GM12878 (cell line): Measurements from ENCODE around the gene HOXB6. TPM values are rescaled to one million over a fixed set of nuclear protein-coding genes. Genes with fewer than 3 reads are reported as not detected.

Experiments used
- ASH2L ChIP-seq: fragments of 300-600, 200-600 bp; sonication (generic); IDR thresholded peaks from 2 replicates; pipeline ENCODE4 v1.6.1; 2017; ENCODE audit warnings: low read depth, mild to moderate bottlenecking, borderline replicate concordance
- BACH1 ChIP-seq: fragments of 450-650 bp; IDR thresholded peaks from 2 replicates; pipeline ENCODE4 v1.6.1; 2017; ENCODE audit warnings: mild to moderate bottlenecking, borderline replicate concordance
- BHLHE40 ChIP-seq, 2 experiments: fragments of 450-650 bp in 1 of 2; IDR thresholded peaks; 2 replicates each; pipeline ENCODE4 v1.6.1; 2011 to 2017; ENCODE audit warnings: low read depth in 2 of 2, borderline replicate concordance in 1 of 2, improper control_type of control experiment in 1 of 2, low read length in 1 of 2, mild to moderate bottlenecking in 1 of 2
- DPF2 ChIP-seq: fragments of 450-650 bp; IDR thresholded peaks from 2 replicates; pipeline ENCODE4 v1.6.1; 2017; ENCODE audit warnings: mild to moderate bottlenecking
- E4F1 ChIP-seq: fragments of 450-650 bp; IDR thresholded peaks from 2 replicates; pipeline ENCODE4 v1.6.1; 2018; ENCODE audit warnings: borderline replicate concordance, mild to moderate bottlenecking; ENCODE audit not compliant: partially characterized antibody
- EGR1 ChIP-seq, 2 experiments: IDR thresholded peaks; 1 replicate in 1 of 2; 2 replicates in 1 of 2; pipeline ENCODE4 v1.6.1; 2011 to 2012; ENCODE audit warnings: low read depth in 2 of 2, low read length in 2 of 2, borderline replicate concordance in 1 of 2, mild to moderate bottlenecking in 1 of 2, moderate library complexity in 1 of 2
- ESRRA ChIP-seq: IDR thresholded peaks from 2 replicates; pipeline ENCODE4 v1.6.1; 2012; ENCODE audit warnings: mild to moderate bottlenecking, low read length, improper control_type of control experiment
- ETV6 ChIP-seq, 2 experiments: fragments of 450-650 bp in 1 of 2; IDR thresholded peaks in 1 of 2; conservative IDR thresholded peaks in 1 of 2; 2 replicates each; pipeline ENCODE4 v1.6.1; 2014; ENCODE audit warnings: antibody characterized with exemption in 1 of 2, borderline replicate concordance in 1 of 2, low read depth in 1 of 2, mild to moderate bottlenecking in 1 of 2, moderate library complexity in 1 of 2
- GATAD2B ChIP-seq: fragments of 450-650 bp; conservative IDR thresholded peaks from 2 replicates; pipeline ENCODE4 v1.6.1; 2017; ENCODE audit warnings: low read depth, mild to moderate bottlenecking, moderate library complexity
- IKZF1 ChIP-seq: fragments of 450-650 bp; conservative IDR thresholded peaks from 2 replicates; pipeline ENCODE4 v1.6.1; 2017; ENCODE audit warnings: antibody characterized with exemption, mild to moderate bottlenecking
- MEF2A ChIP-seq: IDR thresholded peaks from 2 replicates; pipeline ENCODE4 v1.6.1; 2011; ENCODE audit warnings: low read depth, mild to moderate bottlenecking, low read length, moderate library complexity; ENCODE audit not compliant: insufficient read depth
- MTA3 ChIP-seq: IDR thresholded peaks from 2 replicates; pipeline ENCODE4 v1.6.1; 2012; ENCODE audit warnings: low read length, inconsistent platforms, borderline replicate concordance
- MYB ChIP-seq: fragments of 150-350 bp; IDR thresholded peaks from 2 replicates; pipeline ENCODE4 v1.6.1; 2014; ENCODE audit warnings: mild to moderate bottlenecking, low read depth, low read length, borderline replicate concordance
- NR2C1 ChIP-seq: fragments of 450-650 bp; IDR thresholded peaks from 2 replicates; pipeline ENCODE4 v1.6.1; 2017; ENCODE audit warnings: antibody characterized with exemption, mild to moderate bottlenecking, moderate library complexity
- PAX8 ChIP-seq: fragments of 450-650 bp; IDR thresholded peaks from 2 replicates; pipeline ENCODE4 v1.6.1; 2017; ENCODE audit warnings: mild to moderate bottlenecking, moderate library complexity
- POLR2AphosphoS5 ChIP-seq: IDR thresholded peaks from 2 replicates; pipeline ENCODE4 v1.6.1; 2011; ENCODE audit warnings: mild to moderate bottlenecking, low read length, inconsistent platforms
- RAD21 ChIP-seq: IDR thresholded peaks from 2 replicates; pipeline ENCODE4 v1.6.1; 2011; ENCODE audit warnings: mild to moderate bottlenecking, low read depth, low read length, moderate library complexity; ENCODE audit not compliant: insufficient read depth
- RELB ChIP-seq: fragments of 450-650 bp; IDR thresholded peaks from 2 replicates; pipeline ENCODE4 v1.6.1; 2017; ENCODE audit warnings: low read depth, mild to moderate bottlenecking, moderate library complexity
- SIX5 ChIP-seq: IDR thresholded peaks from 2 replicates; pipeline ENCODE4 v1.6.1; 2011; ENCODE audit warnings: mild to moderate bottlenecking, low read depth, low read length, moderate library complexity; ENCODE audit not compliant: severe bottlenecking
- ZNF24 ChIP-seq: fragments of 450-650 bp; IDR thresholded peaks from 2 replicates; pipeline ENCODE4 v1.6.1; 2017; ENCODE audit warnings: antibody characterized with exemption, mild to moderate bottlenecking
- ZNF622 ChIP-seq: fragments of 450-650 bp; IDR thresholded peaks from 2 replicates; pipeline ENCODE4 v1.6.1; 2017; ENCODE audit warnings: mild to moderate bottlenecking, inconsistent platforms
- polyA plus RNA-seq, 11 experiments: library from polyadenylated mRNA; depleted of rRNA in 4 of 11; unstranded in 6 of 11; stranded (reverse) in 5 of 11; fragments of >200 nt; fragmentation: Nextera tagmentation in 4 of 11; fragmentation: Illumina TruSeq in 1 of 11; extraction: Ambion mirVana in 4 of 11; extraction: Trizol in 1 of 11; gene quantifications; 1 replicate in 1 of 11; 2 replicates in 10 of 11; pipeline versions ENCODE4 v1.2.1 to v1.2.3, GENCODE V29; 2011 to 2016; ENCODE audit warnings: inconsistent platforms in 2 of 11, missing spikeins in 2 of 11, low read depth in 1 of 11
- total RNA-seq, 4 experiments: library from RNA; depleted of rRNA in 3 of 4; stranded (reverse); fragments of >200 nt in 3 of 4; fragmentation: Illumina TruSeq in 1 of 4; extraction: Trizol in 1 of 4; gene quantifications; 2 replicates each; pipeline versions ENCODE4 v1.2.1 to v1.2.3, GENCODE V29; 2013 to 2021
- TF ChIP-seq, protein P1 (sequence below): fragments of 450-650 bp; formaldehyde crosslinking; IDR thresholded peaks from 2 replicates; pipeline ENCODE4 v1.5.0; 2022; ENCODE audit warnings: mild to moderate bottlenecking, missing genetic modification characterization

HOXB6 gene
- total and polyA plus RNA-seq, 10 of the 15 experiments (the other 5 are each of a cell fraction or from before 2014, with no cell fraction given) = 0.04 to 0.51 (median 0.09) TPM; not detected in 2

- TF ChIP-seq IKZF1 (peak; percentile 48; the same call in 1 of the 2 replicates), ETV6 (conservative IDR thresholded peaks at IDR 0.05 in 1 of 2, IDR thresholded peaks at IDR 0.05 in 1 of 2; ENCODE audit: borderline replicate concordance in 1 of 2, low read depth in 1 of 2) (no peak), MEF2A (no peak), BHLHE40 (IDR thresholded peaks at IDR 0.05; ENCODE audit: borderline replicate concordance in 1 of 2, low read depth in 2 of 2, low read length in 1 of 2) (0 out of 4 replicates have a peak, but pooled peaks of 1 of the 2 experiments have one; percentile 4), NR2C1 (no peak), SIX5 (no peak), GATAD2B (no peak), MYB (no peak), EGR1 (IDR thresholded peaks at IDR 0.05; ENCODE audit: borderline replicate concordance in 1 of 2, low read depth in 2 of 2, low read length in 2 of 2) (no peak), RAD21 (no peak), ESRRA (no peak), PAX8 (no peak), RELB (no peak), POLR2AphosphoS5 (no peak), ZNF622 (no peak), ZNF24 (no peak), DPF2 (0 out of 2 replicates have a peak, but pooled peaks have one; percentile 22), BACH1 (no peak), E4F1 (no peak), ASH2L (no peak), MTA3 (no peak)
- TF ChIP-seq, protein P1, sequence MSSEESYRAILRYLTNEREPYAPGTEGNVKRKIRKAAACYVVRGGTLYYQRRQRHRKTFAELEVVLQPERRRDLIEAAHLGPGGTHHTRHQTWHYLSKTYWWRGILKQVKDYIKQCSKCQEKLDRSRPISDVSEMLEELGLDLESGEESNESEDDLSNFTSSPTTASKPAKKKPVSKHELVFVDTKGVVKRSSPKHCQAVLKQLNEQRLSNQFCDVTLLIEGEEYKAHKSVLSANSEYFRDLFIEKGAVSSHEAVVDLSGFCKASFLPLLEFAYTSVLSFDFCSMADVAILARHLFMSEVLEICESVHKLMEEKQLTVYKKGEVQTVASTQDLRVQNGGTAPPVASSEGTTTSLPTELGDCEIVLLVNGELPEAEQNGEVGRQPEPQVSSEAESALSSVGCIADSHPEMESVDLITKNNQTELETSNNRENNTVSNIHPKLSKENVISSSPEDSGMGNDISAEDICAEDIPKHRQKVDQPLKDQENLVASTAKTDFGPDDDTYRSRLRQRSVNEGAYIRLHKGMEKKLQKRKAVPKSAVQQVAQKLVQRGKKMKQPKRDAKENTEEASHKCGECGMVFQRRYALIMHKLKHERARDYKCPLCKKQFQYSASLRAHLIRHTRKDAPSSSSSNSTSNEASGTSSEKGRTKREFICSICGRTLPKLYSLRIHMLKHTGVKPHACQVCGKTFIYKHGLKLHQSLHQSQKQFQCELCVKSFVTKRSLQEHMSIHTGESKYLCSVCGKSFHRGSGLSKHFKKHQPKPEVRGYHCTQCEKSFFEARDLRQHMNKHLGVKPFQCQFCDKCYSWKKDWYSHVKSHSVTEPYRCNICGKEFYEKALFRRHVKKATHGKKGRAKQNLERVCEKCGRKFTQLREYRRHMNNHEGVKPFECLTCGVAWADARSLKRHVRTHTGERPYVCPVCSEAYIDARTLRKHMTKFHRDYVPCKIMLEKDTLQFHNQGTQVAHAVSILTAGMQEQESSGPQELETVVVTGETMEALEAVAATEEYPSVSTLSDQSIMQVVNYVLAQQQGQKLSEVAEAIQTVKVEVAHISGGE (CRISPR knock-in tag) = no peak
Measured at GRCh38 chr17:48597778-48598631, 6.8 kb downstream of the HOXB6 start (continued).
